ACC112 (cell line): Measurements from ENCODE around the gene RNF213.
A peak's percentile ranks its signal among the peaks of the same experiment; 100 is the strongest.
"Not testable (repeated sequence)": the region's sequence is repeated elsewhere in the genome, so short reads cannot be mapped to it uniquely, and the experiment has no call there.

ENCODE experiments used
- H2AFZ ChIP-seq: fragments of 200-600 bp; sonication (generic); one replicate; pipeline ENCODE4 v1.6.0; 2017; ENCODE audit warnings: antibody characterized with exemption, low read length; ENCODE audit not compliant: unreplicated experiment
- H3K27ac ChIP-seq: fragments of 200-600 bp; sonication (generic); 2 replicates; pipeline ENCODE4 v1.5.1; 2014; ENCODE audit warnings: low read depth, mild to moderate bottlenecking, antibody characterized with exemption, low read length, moderate library complexity
- H3K27me3 ChIP-seq: fragments of 200-600 bp; sonication (generic); 2 replicates; pipeline ENCODE4 v1.6.1; 2014; ENCODE audit warnings: mild to moderate bottlenecking, antibody characterized with exemption, low read length, moderate library complexity, mixed read lengths; ENCODE audit not compliant: insufficient read depth
- H3K36me3 ChIP-seq: fragments of 200-600 bp; sonication (generic); 2 replicates; pipeline ENCODE4 v1.6.1; 2016; ENCODE audit warnings: mild to moderate bottlenecking, antibody characterized with exemption, low read length, moderate library complexity, mixed read lengths; ENCODE audit not compliant: insufficient read depth
- H3K4me1 ChIP-seq: fragments of 200-600 bp; sonication (generic); one replicate; pipeline ENCODE4 v1.6.1; 2016; ENCODE audit warnings: low read length, mixed read lengths; ENCODE audit not compliant: insufficient read depth, unreplicated experiment, control insufficient read depth
- H3K4me3 ChIP-seq: fragments of 200-600 bp; sonication (generic); 2 replicates; pipeline ENCODE4 v1.5.1; 2014; ENCODE audit warnings: mild to moderate bottlenecking, low read depth, low read length
- H3K79me2 ChIP-seq: fragments of 200-600 bp; sonication (generic); one replicate; pipeline ENCODE4 v1.6.0; 2016; ENCODE audit warnings: low read length; ENCODE audit not compliant: control insufficient read depth, unreplicated experiment, insufficient read depth

The RNF213 gene

GRCh38 chr17:80253631-80254395 is 6.8 kb upstream of the RNF213 start:
- Histone ChIP-seq H3K4me3 (no peak overlapping the region), H3K4me1 (peaks cover 22% of the 10 kb centered on the region), H3K36me3 (no peaks in the 10 kb centered on the region), H3K79me2 (no peaks in the 10 kb centered on the region), H2AFZ (no peak overlapping the region), H3K27me3 (no peaks in the 10 kb centered on the region), H3K27ac (peak overlapping the region; percentile 91)

- H3K79me2 ChIP-seq = no peaks in the 10 kb centered on the region
- H3K4me1 ChIP-seq = peaks cover 24% of the 10 kb centered on the region
- H3K27me3 ChIP-seq = no peaks in the 10 kb centered on the region
- H3K36me3 ChIP-seq = no peaks in the 10 kb centered on the region
- H3K4me3 ChIP-seq = peak overlapping the region; percentile 23; the same call in 1 of the 2 replicates
- peak overlapping the region; percentile 91 for H3K27ac ChIP-seq
- H2AFZ ChIP-seq = no peak overlapping the region
Observed at GRCh38 chr17:80254396-80255251, 6.0 kb upstream of the RNF213 start.

GRCh38 chr17:80256034-80256350 is 4.7 kb upstream of the RNF213 start:
- no peaks in the 10 kb centered on the region for H3K36me3 ChIP-seq
- no peaks in the 10 kb centered on the region for H3K27me3 ChIP-seq
- H3K27ac ChIP-seq = peak overlapping the region; percentile 91
- no peak overlapping the region for H3K4me3 ChIP-seq
- H2AFZ ChIP-seq = no peak overlapping the region
- peaks cover 26% of the 10 kb centered on the region for H3K4me1 ChIP-seq
- peaks cover under 1% of the 10 kb centered on the region for H3K79me2 ChIP-seq

- Histone ChIP-seq H3K4me3 (no peak overlapping the region), H3K4me1 (peaks cover 33% of the 10 kb centered on the region), H3K27ac (no peak overlapping the region)
Observed at GRCh38 chr17:80257716-80258213, 2.9 kb upstream of the RNF213 start.

GRCh38 chr17:80258296-80258695 is 2.4 kb upstream of the RNF213 start:
- H3K79me2 ChIP-seq = peaks cover 24% of the 10 kb centered on the region
- H2AFZ ChIP-seq, H3K36me3 ChIP-seq, H3K27me3 ChIP-seq, H3K4me3 ChIP-seq, H3K27ac ChIP-seq: not testable (repeated sequence)
- H3K4me1 ChIP-seq = peaks cover 37% of the 10 kb centered on the region

More at GRCh38 chr17:80257716-80258213, 2.9 kb upstream of the RNF213 start:
- H3K36me3 ChIP-seq = no peaks in the 10 kb centered on the region
- H3K79me2 ChIP-seq = peaks cover 18% of the 10 kb centered on the region
- no peaks in the 10 kb centered on the region for H3K27me3 ChIP-seq
- no peak overlapping the region for H2AFZ ChIP-seq

- Histone ChIP-seq H2AFZ (no peak overlapping the region), H3K36me3 (peaks cover 3% of the 10 kb centered on the region; the same call in 1 of the 2 replicates), H3K27me3 (no peaks in the 10 kb centered on the region), H3K79me2 (peaks cover 36% of the 10 kb centered on the region), H3K27ac (peak overlapping the region; percentile 77), H3K4me3 (peak overlapping the region; percentile 79), H3K4me1 (peaks cover 33% of the 10 kb centered on the region)
Observed at GRCh38 chr17:80259457-80260068, 1.1 kb upstream of the RNF213 start.

- Histone ChIP-seq H3K27me3 (no peaks in the 10 kb centered on the region), H3K4me1 (peaks cover 31% of the 10 kb centered on the region), H3K4me3 (peak overlapping the region; percentile 79), H2AFZ (no peak overlapping the region), H3K79me2 (peaks cover 41% of the 10 kb centered on the region), H3K36me3 (peaks cover 3% of the 10 kb centered on the region; the same call in 1 of the 2 replicates), H3K27ac (peak overlapping the region; percentile 77)
Observed at GRCh38 chr17:80260069-80260535, 550 bp upstream of the RNF213 start.

GRCh38 chr17:80261159-80261894 is 675 bp downstream of the RNF213 start:
- H3K79me2 ChIP-seq = peaks cover 53% of the 10 kb centered on the region
- peak overlapping the region; percentile 75 for H2AFZ ChIP-seq
- H3K27me3 ChIP-seq = no peaks in the 10 kb centered on the region
- H3K4me3 ChIP-seq = peak overlapping the region; percentile 100
- H3K27ac ChIP-seq = peak overlapping the region; percentile 98
- peaks cover 14% of the 10 kb centered on the region for H3K36me3 ChIP-seq
- H3K4me1 ChIP-seq = peaks cover 35% of the 10 kb centered on the region

- Histone ChIP-seq H2AFZ (no peak overlapping the region), H3K36me3 (peaks cover 14% of the 10 kb centered on the region), H3K79me2 (peaks cover 58% of the 10 kb centered on the region), H3K27ac (peak overlapping the region; percentile 98), H3K4me1 (peaks cover 35% of the 10 kb centered on the region), H3K4me3 (peak overlapping the region; percentile 100), H3K27me3 (no peaks in the 10 kb centered on the region)
Observed at GRCh38 chr17:80261895-80262279, 1.2 kb downstream of the RNF213 start.

GRCh38 chr17:80262291-80262690 is 1.6 kb downstream of the RNF213 start:
- peaks cover 14% of the 10 kb centered on the region for H3K36me3 ChIP-seq
- peak overlapping the region; percentile 98 for H3K27ac ChIP-seq
- peak overlapping the region; percentile 100 for H3K4me3 ChIP-seq
- H3K4me1 ChIP-seq = peaks cover 35% of the 10 kb centered on the region
- no peaks in the 10 kb centered on the region for H3K27me3 ChIP-seq
- no peak overlapping the region for H2AFZ ChIP-seq
- H3K79me2 ChIP-seq = peaks cover 60% of the 10 kb centered on the region
